ENCODE data around the gene USPL1. TPM values are rescaled to one million over a fixed set of nuclear protein-coding genes. Genes with fewer than 3 reads are reported as not detected.

The USPL1 gene
- total and polyA plus RNA-seq, 2 of the 13 experiments (the other 11 are each of a cell fraction or from before 2014, with no cell fraction given) = 13.7 to 15.9 TPM

DNA sequence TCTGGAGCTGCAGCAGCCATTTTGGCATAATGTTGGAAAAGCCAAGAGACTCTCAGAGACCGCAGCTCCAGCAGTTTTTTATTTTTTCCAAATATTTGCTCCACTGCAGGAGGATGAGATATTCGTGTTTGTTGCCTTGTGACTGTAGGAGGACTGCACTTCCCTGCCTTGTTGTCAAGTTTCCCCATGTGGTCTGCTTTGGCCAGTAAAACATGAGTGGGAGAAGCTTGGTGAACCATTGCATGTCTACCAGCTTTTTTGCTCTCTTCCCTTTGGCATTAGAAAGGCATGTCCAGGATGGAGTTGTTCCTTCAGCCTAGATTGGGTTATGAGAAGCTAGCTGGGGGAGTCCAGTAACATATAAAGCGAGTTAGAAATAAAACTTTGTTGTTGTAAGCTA, 69.9 kb downstream of the USPL1 start:
- ATAC-seq = no peak
- Histone ChIP-seq H3K4me1 (ENCODE audit: insufficient read depth, low read length) (peaks cover 11% of the 10 kb centered on the region; the same call in 1 of the 2 replicates), H4K20me1 (ENCODE audit: insufficient read depth, low read length) (no peaks in the 10 kb centered on the region), H3K9ac (ENCODE audit: insufficient read depth, low read depth, low read length) (no peak overlapping the region), H3K79me2 (ENCODE audit: insufficient read depth, low read length) (no peaks in the 10 kb centered on the region), H3K4me3 (replicated peaks in 1 of 3; ENCODE audit: insufficient read depth in 1 of 3, low read depth in 2 of 3, low read length in 3 of 3) (no peak overlapping the region), H2AFZ (ENCODE audit: low read length) (no peak overlapping the region), H3K36me3 (replicated peaks in 1 of 2; ENCODE audit: control insufficient read depth in 1 of 2, insufficient read depth in 2 of 2, low read length in 2 of 2) (no peaks in the 10 kb centered on the region), H3K27me3 (ENCODE audit: control insufficient read depth in 1 of 2, insufficient read depth in 2 of 2, low read length in 2 of 2) (no peaks in the 10 kb centered on the region; a peak in 1 of 5 replicates), H3K27ac (ENCODE audit: extremely low read length, insufficient read depth, low read length) (no peak overlapping the region), H3K9me3 (ENCODE audit: low read length) (no peaks in the 10 kb centered on the region), H3K4me2 (ENCODE audit: low read depth, low read length) (no peak overlapping the region)
- ChIA-PET POLR2A (no interaction called here), CTCF (ENCODE audit: low intra/inter-chr PET ratio, low total read pairs) (no interaction called here)
- intact Hi-C loops (cut with micrococcal nuclease; ENCODE audit: unreplicated experiment) = no loop called here
- DNase-seq (ENCODE audit: low spot score) = no peak
- BruUV-seq (replicated peaks) = no TSS peak
- 25% methylated on average over 3 of the region's 3 CpGs for whole genome bisulfite sequencing (ENCODE audit: low lambda C conversion rate)
- TF ChIP-seq ZNF138 (CRISPR knock-in tag; IDR thresholded peaks at IDR 0.05; ENCODE audit: low read depth) = no peak
- TF ChIP-seq MZF1 (CRISPR knock-in tag; IDR thresholded peaks at IDR 0.05; ENCODE audit: borderline replicate concordance) = no peak
- TF ChIP-seq, protein P1, sequence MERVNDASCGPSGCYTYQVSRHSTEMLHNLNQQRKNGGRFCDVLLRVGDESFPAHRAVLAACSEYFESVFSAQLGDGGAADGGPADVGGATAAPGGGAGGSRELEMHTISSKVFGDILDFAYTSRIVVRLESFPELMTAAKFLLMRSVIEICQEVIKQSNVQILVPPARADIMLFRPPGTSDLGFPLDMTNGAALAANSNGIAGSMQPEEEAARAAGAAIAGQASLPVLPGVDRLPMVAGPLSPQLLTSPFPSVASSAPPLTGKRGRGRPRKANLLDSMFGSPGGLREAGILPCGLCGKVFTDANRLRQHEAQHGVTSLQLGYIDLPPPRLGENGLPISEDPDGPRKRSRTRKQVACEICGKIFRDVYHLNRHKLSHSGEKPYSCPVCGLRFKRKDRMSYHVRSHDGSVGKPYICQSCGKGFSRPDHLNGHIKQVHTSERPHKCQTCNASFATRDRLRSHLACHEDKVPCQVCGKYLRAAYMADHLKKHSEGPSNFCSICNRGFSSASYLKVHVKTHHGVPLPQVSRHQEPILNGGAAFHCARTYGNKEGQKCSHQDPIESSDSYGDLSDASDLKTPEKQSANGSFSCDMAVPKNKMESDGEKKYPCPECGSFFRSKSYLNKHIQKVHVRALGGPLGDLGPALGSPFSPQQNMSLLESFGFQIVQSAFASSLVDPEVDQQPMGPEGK (CRISPR knock-in tag; IDR thresholded peaks at IDR 0.05) = no peak
- no peak for TF ChIP-seq CEBPB (IDR thresholded peaks at IDR 0.05; ENCODE audit: borderline replicate concordance, low read depth, low read length)
- TF ChIP-seq ZNF891 (CRISPR knock-in tag; IDR thresholded peaks at IDR 0.05) = no peak
- no peak for TF ChIP-seq ZNF556 (CRISPR knock-in tag; IDR thresholded peaks at IDR 0.05; ENCODE audit: borderline replicate concordance)
- no peak for TF ChIP-seq ZNF747 (CRISPR knock-in tag; IDR thresholded peaks at IDR 0.05; ENCODE audit: borderline replicate concordance)
- no peak for TF ChIP-seq ZNF205 (CRISPR knock-in tag; IDR thresholded peaks at IDR 0.05)
- no peak for TF ChIP-seq RORA (CRISPR knock-in tag; IDR thresholded peaks at IDR 0.05)
- TF ChIP-seq TEAD3 (CRISPR knock-in tag; optimal IDR thresholded peaks at IDR 0.05; ENCODE audit: borderline replicate concordance) = no peak
- TF ChIP-seq, protein P2, sequence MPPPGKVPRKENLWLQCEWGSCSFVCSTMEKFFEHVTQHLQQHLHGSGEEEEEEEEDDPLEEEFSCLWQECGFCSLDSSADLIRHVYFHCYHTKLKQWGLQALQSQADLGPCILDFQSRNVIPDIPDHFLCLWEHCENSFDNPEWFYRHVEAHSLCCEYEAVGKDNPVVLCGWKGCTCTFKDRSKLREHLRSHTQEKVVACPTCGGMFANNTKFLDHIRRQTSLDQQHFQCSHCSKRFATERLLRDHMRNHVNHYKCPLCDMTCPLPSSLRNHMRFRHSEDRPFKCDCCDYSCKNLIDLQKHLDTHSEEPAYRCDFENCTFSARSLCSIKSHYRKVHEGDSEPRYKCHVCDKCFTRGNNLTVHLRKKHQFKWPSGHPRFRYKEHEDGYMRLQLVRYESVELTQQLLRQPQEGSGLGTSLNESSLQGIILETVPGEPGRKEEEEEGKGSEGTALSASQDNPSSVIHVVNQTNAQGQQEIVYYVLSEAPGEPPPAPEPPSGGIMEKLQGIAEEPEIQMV (CRISPR knock-in tag; IDR thresholded peaks at IDR 0.05; ENCODE audit: low read depth) = no peak
- no peak for TF ChIP-seq SP4 (CRISPR knock-in tag; IDR thresholded peaks at IDR 0.05)
- no peak for TF ChIP-seq ZFP36L1 (CRISPR knock-in tag; IDR thresholded peaks at IDR 0.05)
- TF ChIP-seq, protein P3, sequence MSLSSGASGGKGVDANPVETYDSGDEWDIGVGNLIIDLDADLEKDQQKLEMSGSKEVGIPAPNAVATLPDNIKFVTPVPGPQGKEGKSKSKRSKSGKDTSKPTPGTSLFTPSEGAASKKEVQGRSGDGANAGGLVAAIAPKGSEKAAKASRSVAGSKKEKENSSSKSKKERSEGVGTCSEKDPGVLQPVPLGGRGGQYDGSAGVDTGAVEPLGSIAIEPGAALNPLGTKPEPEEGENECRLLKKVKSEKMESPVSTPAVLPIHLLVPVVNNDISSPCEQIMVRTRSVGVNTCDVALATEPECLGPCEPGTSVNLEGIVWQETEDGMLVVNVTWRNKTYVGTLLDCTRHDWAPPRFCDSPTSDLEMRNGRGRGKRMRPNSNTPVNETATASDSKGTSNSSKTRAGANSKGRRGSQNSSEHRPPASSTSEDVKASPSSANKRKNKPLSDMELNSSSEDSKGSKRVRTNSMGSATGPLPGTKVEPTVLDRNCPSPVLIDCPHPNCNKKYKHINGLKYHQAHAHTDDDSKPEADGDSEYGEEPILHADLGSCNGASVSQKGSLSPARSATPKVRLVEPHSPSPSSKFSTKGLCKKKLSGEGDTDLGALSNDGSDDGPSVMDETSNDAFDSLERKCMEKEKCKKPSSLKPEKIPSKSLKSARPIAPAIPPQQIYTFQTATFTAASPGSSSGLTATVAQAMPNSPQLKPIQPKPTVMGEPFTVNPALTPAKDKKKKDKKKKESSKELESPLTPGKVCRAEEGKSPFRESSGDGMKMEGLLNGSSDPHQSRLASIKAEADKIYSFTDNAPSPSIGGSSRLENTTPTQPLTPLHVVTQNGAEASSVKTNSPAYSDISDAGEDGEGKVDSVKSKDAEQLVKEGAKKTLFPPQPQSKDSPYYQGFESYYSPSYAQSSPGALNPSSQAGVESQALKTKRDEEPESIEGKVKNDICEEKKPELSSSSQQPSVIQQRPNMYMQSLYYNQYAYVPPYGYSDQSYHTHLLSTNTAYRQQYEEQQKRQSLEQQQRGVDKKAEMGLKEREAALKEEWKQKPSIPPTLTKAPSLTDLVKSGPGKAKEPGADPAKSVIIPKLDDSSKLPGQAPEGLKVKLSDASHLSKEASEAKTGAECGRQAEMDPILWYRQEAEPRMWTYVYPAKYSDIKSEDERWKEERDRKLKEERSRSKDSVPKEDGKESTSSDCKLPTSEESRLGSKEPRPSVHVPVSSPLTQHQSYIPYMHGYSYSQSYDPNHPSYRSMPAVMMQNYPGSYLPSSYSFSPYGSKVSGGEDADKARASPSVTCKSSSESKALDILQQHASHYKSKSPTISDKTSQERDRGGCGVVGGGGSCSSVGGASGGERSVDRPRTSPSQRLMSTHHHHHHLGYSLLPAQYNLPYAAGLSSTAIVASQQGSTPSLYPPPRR (CRISPR knock-in tag; IDR thresholded peaks at IDR 0.05; ENCODE audit: borderline replicate concordance) = no peak
- no peak for TF ChIP-seq ZSCAN22 (CRISPR knock-in tag; IDR thresholded peaks at IDR 0.05)
- TF ChIP-seq ZNF670 (CRISPR knock-in tag; IDR thresholded peaks at IDR 0.05; ENCODE audit: borderline replicate concordance) = no peak
- in situ Hi-C loops (cut with HindIII; ENCODE audit: extremely low pct_ligation_motif_present, low pct_unique_long_range_greater_than_20kb) = loop anchor here (10.0 kb wide), 1 partner anchor 57 kb away; no protein-coding TSS in a partner anchor
- no peak for FAIRE-seq
